HG03354 (cell line): Measurements from ENCODE around the gene FCGBP.
"Not testable (repeated sequence)": the region's sequence is repeated elsewhere in the genome, so short reads cannot be mapped to it uniquely, and the experiment has no call there.

Experiments used
- ATAC-seq: cut with Tn5 transposase; IDR thresholded peaks from one replicate; pipeline ENCODE4 v1.9.1; 2021; ENCODE audit warnings: mild to moderate bottlenecking; ENCODE audit not compliant: unreplicated experiment, poor library complexity, severe bottlenecking

Gene FCGBP

DNA sequence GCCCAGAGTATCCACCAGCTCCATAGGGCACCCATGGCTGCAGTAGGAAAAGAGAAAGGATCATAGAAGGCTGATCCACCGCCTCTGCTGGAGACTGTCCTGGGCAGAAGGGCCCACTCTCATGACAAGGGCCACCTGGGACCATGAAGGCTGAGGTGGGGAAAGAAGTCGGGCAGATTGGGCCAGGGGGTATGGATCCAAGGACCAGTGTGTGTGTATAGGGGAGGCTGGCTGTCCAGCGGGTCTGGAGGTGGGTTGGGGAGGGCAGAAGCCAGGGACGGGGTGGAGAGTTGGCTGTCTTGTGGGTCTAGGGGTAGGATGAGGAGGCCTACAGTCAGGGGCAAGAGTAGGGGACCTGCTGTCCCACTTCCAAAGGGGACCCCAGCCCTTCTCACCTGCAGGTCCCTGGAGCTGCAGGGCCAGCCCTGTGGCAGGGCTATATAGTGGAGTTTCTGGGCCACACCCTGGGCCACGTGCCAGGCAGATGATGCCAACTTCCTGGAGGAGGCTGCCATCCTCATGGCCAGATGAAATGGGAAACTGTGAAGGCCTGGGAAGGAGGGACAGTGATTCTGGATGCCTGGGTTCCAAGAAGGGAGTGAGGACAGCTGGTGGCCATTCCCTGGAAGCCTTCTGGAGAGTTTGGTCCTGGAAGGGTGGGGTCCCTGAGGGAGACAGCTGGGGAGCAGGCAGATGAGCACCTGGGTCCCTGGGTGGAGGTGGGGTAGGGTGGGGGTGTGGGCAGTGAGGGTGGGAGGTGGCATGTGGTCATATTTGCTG, at the start of gene FCGBP:
TSS of gene FCGBP (minus strand) at position 51 of the 780 bp plus-strand sequence.
- ATAC-seq: no peak

DNA sequence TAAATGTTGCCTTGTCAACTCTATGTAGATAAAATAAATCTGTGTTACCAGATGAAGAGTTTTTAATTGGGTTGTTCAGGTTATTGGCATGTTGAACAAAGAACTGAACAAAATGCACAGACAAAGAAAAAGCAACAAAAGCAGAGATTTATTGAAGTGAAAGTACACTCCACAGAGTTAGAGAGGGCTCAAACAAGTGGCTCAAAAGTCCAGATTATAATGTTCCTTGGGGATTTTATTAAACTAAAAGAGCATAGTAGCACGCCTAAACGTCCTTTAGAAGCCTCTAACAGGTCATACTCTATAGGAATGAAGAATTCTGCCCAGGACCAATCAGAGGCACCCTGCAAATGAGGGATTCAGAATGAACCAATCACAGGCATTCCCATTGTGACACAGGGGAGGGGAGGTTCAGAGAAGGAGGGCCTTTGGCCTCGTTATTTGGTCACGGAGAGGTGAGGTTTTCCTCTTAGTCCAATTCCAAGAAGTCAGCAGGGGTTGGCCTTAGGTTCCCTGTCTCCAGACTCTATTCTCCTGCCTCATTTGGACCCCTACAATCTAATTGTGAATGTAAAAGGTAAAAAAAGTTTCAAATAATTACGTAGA, 49.4 kb upstream of the FCGBP start:
- no peak for ATAC-seq

DNA sequence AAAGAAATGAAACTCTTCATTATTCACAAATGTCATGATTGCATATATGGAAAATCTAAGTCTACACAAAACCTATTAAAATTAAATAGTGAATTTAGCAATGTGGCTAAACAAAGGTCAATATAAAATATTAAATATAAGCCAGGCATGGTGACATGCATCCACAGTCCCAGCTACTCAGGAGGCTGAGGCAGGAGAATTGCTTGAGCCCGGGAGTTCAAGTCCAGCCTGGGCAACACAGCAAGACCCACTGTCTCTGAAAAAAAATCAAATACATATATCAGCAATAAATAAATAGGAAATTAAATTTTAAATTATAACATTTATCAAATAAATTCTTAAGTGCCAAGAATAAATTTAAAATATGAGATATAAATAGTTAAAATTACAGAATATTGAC, 48.4 kb upstream of the FCGBP start:
- no peak for ATAC-seq

DNA sequence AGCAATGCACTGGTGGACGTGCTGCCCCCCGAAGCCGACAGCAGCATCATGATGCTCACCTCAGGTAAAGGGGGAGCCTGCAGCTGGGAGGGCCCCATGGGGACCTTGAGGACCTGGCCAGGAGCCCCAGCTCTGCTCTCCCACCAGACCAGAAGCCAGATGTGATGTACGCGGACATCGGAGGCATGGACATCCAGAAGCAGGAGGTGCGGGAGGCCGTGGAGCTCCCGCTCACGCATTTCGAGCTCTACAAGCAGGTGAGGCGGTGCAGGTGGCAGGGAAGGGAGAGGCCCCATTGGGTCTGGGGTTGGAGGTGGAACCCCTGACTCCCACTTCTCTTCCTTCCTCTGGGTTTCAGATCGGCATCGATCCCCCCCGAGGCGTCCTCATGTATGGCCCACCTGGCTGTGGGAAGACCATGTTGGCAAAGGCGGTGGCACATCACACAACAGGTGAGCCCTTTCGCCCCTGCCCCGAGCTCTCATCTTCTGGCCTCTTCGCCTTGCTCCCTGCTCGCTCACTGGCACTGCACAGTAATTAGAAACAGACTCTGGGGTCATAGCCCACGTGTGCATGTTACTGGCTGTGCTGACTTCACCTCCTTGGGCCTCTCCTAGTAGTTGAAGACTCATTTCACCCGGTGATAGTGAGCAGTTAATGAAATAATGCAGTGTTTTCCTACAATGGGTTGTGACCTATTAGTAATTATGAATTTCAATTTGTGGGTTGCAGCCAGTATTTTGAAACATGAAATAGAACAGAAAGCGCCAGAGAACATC, 40.1 kb upstream of the FCGBP start:
- ATAC-seq: no peak

DNA sequence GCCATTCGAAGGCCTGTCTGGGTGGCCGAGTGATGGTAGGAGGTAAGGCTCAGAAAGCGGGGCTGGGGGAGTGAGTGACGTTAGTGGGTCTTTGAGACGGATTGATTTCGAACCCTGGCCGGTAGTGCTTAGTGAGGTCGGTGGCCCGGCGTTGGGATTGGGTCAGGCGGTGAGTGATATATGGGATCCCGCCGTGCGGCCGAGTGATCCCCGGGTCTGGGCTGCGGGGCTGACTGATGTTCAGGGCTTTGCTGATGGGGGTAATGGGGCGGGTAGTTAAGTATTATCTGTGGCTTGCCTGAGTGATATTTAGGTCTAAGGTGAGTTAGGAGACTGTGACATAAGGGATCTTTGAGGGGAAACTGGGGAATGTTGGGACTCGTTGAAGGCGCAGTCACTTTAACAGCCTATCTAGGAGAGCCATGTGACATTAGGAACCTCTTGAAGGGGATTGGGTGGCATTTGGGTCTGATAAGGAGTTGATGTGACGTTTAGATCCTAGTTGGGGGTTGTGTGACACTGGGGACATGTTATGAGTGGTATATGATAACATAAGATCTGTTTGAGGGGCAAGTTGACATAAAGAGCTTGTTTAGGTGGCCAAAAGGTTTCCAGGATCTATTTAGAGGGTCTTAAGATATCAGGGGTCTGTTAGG, 37.1 kb upstream of the FCGBP start:
- ATAC-seq: peak; percentile 3

DNA sequence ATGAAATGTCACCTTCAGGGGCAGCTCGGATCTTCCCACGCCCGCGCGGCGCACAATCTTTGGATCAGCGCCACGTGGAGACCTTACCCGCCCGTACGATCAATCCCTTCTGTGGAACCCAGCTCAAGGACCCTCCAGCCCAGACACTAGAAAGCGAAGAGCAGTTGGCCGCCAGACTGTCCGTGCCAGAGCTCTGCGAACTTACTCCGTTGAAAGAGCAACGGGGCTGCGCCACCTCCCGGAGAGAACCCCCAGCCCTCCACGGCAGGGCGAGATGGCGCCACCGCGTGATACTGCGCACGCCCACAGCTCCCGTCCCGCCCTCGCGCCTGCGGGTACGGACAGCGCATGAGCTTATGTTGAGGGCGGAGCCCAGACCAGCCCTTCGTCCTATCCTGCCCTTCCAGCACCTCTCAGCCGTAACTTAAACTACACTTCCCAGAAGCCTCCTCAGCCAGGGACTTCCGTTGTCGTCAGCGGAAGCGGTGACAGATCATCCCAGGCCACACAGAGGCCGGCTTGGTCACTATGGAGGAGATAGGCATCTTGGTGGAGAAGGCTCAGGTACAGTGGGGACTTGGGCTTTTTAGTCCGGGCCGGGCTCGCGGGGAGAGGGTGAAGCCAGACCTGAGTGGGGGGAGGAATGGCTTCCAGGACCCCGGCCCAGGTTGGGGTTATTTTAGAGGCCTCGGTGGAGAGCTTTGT, 36.4 kb upstream of the FCGBP start, which contains the start of gene PSMC4:
TSS of gene PSMC4 (plus strand) at position 491 of the 705 bp plus-strand sequence. CDS start at position 529, 38 bp downstream.
- ATAC-seq: peak; percentile 95

DNA sequence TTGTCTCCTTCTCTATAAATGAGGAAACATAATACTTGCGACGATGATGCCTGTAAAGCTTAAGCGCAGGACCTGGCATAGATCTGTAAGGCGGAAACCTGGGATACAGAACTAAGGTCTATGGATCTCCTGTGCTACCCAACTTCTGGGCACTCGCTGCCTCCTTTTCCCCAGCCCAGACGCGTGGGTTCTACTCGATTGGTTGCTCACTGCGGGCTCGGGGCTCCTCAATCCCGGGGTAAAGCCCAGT, 35.9 kb upstream of the FCGBP start:
- no peak for ATAC-seq

DNA sequence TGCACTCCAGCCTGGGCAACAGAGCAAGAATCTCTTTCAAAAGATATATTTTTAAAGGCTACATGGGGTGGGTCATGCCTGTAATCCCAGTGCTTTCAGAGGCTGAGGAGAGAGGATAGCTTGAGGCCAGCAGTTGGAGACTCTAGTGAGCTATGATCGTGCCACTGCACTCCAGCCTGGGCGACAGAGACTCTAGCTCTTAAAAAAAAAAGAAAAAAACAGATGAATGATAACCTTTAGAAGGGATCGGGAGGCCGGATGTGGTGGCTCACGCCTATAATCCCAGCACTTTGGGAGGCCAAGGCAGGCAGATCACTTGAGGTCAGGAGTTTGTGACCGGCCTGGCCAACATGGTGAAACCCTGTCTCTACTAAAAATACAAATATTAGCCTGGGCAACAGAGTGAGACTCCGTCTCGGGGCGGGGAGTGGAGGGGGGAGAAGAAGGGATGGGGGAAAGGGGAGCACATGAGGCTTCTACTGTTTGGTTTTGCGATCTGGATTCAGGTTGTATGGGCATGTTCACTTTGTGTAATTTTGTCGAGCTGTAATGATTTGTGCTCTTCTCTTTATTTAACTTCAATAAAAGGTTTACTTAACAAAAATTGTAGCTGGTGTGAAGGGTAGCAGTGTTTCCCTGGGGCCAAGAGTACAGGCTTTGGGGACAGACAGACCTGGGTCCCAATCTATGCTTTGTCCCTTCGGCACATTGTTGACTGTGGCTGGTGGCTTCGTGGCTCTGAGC, 35.4 kb upstream of the FCGBP start:
- no peak for ATAC-seq

DNA sequence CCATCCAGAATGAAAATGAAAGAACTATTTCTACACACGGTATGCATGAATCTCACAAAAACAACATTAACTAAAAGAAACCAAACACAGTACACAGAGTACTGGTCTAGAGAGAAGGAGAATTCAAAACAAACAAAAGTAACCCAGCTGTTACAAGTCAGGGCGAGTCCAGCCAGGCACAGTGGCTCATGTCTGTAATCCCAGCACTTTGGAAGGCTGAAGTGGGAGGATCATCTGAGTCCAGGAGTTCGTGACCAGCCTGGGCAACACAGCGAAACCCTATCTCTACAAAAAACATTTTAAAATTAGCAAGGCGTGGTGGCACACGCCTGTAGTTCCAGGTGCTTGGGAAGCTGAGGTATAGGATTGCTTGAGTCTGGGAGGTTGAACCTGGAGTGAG, 34.8 kb upstream of the FCGBP start:
- no peak for ATAC-seq

DNA sequence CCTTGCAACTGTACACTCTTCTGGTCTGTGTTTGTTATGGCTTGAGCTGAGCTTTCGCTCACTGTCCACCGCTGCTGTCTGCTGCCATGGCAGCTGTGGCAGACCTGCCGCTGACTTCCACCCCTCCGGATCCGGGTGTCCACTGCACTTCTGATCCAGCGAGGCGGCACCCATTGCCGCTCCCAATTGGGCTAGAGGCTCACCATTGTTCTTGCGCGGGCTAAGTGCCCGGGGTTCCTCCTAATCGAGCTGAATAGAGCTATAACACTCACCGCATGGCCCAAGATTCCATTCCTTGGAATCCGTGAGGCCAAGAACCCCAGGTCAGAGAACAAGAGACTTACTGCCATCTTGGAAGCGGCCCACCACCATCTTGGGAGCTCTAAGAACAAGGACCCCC, 34.4 kb upstream of the FCGBP start:
- no peak for ATAC-seq

DNA sequence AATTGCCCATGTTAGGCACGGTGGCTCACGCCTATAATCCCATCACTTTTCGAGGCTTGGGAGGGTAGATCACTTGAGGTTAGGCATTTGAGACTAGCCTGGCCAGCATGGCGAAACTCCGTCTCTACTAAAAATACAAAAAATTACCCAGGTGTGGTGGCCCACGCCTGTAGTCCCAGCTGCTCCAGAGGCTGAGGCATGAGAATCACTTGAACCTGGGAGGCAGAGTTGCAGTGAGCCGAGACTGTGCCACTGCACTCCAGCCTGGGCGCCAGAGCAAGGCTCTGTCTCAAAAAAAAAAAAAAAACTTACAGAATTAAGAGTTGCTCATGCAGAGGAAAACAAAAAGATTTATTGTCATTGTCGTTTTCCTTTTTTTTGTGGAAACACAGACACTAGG, 33.1 kb upstream of the FCGBP start:
- no peak for ATAC-seq

DNA sequence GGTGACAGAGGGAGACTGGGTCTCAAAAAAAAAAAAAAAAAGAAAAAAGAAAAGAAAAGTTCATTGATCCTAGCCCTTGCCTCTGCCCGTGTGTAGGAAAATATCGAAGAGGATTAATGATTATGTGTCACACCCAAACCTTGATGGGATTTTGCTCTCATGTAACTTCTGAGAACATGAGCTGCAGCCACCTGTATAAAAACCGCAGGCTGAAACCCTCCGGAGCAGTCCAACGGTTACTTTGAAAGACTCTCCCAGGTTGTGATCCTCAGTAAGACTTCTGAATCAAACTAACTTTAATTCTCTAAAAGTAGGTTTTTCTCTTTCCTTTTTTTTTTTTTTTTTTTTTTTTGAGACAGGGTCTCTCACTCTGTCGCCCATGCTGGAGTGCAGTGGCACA, 32.2 kb upstream of the FCGBP start:
- no peak for ATAC-seq

DNA sequence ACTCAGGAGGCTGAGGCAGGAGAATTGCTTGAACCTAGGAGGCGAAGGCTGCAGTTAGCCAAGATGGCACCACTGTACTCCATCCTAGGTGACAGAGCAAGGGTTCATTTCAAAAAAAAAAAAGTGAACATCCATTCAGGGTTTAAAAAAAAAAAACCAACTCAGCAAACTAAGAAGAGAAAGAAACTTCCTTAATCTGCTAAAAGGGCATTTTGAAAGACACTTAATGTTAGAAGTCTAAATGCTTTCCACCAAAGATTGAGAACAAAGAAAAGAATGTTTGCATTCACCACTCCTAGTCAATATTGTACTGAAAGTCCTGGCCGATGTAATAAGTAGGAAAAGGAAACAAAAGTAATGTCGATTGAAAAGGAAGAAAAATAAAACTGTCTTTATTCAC, 29.5 kb upstream of the FCGBP start:
- ATAC-seq: no peak

DNA sequence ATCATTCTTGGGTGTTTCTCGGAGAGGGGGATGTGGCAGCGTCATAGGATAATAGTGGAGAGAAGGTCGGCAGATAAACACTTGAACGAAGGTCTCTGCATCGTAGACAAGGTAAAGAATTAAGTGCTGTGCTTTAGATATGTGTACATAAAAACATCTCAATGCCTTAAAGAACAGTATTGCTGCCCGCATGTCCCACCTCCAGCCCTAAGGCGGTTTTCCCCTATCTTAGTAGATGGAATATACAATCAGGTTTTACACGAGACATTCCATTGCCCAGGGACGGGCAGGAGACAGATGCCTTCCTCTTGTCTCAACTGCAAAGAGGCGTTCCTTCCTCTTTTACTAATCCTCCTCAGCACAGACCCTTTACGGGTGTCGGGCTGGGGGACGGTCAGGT, 25.0 kb upstream of the FCGBP start:
- ATAC-seq: not testable (repeated sequence)

DNA sequence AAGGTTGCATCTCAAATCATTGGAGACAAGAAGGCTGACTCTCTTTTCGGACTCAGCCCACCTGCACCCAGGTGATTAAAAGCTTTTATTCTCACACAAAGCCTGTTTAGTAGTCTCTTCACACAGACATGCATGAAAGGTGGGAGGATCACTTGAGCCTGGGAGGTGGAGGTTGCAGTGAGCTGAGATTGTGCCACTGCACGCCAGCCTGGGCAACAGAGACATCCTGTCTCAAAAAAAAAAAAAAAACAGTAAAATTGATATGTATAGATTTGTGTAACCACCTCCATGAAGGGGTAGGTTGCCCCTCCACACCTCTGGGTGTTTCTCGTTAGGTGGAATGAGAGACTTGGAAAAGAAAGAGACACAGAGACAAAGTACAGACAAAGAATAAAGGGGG, 24.5 kb upstream of the FCGBP start:
- not testable (repeated sequence) for ATAC-seq

DNA sequence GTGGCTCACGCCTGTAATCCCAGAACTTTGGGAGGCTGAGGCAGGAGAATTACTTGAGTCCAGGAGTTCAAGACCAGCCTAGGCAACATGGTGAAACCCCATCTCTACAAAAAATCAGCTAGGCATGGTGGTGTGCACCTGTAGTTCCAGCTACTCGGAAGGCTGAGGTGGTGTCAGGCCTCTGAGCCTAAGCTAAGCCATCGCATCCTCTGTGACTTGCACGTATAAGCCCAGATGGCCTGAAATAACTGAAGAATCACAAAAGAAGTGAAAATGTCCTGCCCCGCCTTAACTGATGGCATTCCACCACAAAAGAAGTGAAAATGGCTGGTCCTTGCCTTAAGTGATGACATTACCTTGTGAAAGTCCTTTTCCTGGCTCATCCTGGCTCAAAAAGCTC, 23.5 kb upstream of the FCGBP start:
- ATAC-seq: not testable (repeated sequence)

DNA sequence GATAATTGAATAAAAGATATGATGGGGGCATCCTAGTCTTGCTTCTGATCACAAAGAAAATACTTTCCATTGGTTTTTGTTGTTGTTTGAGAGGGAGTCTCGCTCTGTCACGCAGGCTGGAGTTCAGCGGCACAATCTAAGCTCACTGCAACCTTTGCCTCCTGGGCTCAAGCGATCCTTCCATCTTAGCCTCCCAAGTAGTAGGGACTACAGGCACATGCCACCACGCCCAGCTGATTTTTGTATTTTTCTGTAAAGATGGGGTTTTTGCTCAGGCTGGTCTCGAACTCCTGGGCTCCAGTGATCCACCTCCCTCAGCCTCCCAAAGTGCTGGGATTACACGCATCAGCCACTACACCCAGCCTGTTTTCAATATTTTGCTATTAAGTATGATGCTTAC, 19.5 kb upstream of the FCGBP start:
- ATAC-seq: no peak

DNA sequence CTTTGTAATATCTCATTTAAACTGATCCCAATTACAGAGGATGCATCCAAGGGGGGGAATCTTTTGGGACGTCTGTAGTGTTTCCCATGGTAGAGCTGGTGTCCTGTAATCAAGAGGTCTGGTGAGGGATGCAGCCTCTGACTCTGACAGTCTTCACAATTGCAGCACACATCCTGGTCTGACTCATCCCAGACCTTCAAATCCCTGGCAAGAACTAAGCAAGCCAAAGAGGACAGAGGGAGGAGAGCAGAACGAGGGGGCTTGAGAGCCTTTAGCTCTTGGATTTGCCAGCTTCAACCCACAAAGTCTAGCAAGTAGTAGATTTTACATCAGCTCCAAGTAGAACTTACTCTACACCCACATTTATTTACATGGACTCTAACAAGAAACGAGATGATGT, 17.3 kb upstream of the FCGBP start:
- no peak for ATAC-seq

DNA sequence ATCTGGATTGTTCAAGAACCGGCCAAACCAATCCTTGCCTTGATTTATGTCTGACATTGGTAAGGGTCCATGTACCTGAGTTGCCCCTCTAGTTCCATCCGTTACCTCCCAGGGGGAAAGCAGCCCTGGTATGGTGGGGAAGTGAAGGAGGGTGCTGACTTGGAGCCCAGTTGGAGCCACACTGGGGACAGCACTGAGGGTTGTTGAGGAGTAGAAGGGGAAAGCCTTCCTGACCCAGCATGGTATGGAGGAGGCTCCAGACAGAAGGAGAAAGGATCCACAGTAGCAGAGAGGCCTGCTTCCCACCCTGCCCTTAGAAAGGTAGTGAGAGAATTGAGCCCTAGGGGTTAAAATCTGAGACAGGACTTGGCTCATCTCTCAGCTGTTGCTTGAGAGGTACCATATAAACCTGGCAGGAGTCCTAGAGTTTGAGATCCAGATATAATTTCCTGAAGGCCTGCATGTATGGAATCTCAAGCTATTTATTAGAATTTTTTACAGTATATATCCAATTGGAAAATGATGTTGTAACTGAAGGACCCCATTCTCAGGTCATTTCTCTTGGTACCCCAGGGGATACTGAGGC, 16.7 kb upstream of the FCGBP start:
- no peak for ATAC-seq
